Liver (tissue), 3 donors: ENCODE results near the gene HPN.

Source experiments
- EGR1 ChIP-seq, 2 donors: IDR thresholded peaks; 2 replicates each; pipeline ENCODE4 v1.6.1; 2016 to 2018; ENCODE audit warnings: antibody characterized with exemption in 2 of 2, low read depth in 2 of 2
- JUND ChIP-seq, 2 donors: IDR thresholded peaks; 2 replicates each; pipeline ENCODE4 v1.6.1; 2016; ENCODE audit warnings: antibody characterized with exemption in 2 of 2
- YY1 ChIP-seq: IDR thresholded peaks from 2 replicates; pipeline ENCODE4 v1.6.1; 2016; ENCODE audit warnings: antibody characterized with exemption, mild to moderate bottlenecking
- TF ChIP-seq, protein P1 (sequence below): fragments of 150-350 bp; IDR thresholded peaks from 2 replicates; pipeline ENCODE4 v1.5.1; 2017; ENCODE audit warnings: improper control_type of control experiment, low read depth, low read length; ENCODE audit not compliant: missing input control
- TF ChIP-seq, protein P2 (sequence below): IDR thresholded peaks from 2 replicates; pipeline ENCODE4 v1.6.1; 2016; ENCODE audit warnings: antibody characterized with exemption
- TF ChIP-seq, protein P3 (sequence below): IDR thresholded peaks from 2 replicates; pipeline ENCODE4 v1.6.1; 2016; ENCODE audit warnings: antibody characterized with exemption, mild to moderate bottlenecking
- donor health status: healthy.
- donor health status: healthy.

DNA sequence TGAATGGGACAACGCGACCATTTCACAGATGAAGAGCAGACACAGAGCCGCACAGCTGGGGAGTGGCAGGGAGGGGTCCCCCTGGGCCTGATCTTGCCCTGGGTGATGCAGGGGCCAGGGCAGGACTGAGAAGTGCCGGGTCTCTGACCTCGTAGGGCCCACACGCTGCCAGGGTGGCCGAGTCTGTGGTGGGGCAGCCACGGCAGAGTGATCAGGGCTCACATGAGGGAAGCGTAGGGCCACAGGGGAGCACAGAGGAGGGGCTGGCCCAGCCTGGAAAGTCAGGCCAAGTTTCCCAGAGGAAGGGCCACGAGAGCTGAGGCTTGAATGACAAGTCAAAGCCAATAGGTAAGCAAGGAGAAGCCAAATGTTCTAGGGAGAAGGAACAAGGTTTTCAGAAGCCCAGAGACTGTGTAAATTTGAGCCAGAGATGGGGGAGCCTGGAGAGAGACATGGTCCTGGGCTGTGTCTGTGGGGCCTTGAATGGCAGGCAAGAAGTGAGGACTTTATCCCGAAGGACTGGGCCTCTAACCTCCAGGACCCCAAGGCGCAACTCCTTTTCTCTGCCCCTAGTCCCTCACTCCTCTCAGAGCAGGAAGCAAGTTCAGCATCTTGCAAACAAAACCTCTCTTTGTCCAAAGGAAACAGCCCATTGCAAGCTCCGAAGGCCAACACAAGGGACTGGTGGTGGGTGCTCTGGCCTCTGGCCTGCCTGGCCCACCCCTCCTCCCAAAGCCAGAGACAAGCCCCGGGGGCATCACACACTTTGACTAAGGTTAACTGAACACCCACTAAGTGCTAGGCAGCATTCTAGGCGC lies 42.4 kb downstream of the HPN start:
- TF ChIP-seq, protein P1, sequence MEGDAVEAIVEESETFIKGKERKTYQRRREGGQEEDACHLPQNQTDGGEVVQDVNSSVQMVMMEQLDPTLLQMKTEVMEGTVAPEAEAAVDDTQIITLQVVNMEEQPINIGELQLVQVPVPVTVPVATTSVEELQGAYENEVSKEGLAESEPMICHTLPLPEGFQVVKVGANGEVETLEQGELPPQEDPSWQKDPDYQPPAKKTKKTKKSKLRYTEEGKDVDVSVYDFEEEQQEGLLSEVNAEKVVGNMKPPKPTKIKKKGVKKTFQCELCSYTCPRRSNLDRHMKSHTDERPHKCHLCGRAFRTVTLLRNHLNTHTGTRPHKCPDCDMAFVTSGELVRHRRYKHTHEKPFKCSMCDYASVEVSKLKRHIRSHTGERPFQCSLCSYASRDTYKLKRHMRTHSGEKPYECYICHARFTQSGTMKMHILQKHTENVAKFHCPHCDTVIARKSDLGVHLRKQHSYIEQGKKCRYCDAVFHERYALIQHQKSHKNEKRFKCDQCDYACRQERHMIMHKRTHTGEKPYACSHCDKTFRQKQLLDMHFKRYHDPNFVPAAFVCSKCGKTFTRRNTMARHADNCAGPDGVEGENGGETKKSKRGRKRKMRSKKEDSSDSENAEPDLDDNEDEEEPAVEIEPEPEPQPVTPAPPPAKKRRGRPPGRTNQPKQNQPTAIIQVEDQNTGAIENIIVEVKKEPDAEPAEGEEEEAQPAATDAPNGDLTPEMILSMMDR, result no peak
- TF ChIP-seq, protein P2, sequence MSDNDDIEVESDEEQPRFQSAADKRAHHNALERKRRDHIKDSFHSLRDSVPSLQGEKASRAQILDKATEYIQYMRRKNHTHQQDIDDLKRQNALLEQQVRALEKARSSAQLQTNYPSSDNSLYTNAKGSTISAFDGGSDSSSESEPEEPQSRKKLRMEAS, result no peak
- TF ChIP-seq EGR1 (IDR thresholded peaks at IDR 0.05; ENCODE audit: low read depth in 2 of 2) (no peak), YY1 (no peak), JUND (IDR thresholded peaks at IDR 0.05) (no peak)
- TF ChIP-seq, protein P3, sequence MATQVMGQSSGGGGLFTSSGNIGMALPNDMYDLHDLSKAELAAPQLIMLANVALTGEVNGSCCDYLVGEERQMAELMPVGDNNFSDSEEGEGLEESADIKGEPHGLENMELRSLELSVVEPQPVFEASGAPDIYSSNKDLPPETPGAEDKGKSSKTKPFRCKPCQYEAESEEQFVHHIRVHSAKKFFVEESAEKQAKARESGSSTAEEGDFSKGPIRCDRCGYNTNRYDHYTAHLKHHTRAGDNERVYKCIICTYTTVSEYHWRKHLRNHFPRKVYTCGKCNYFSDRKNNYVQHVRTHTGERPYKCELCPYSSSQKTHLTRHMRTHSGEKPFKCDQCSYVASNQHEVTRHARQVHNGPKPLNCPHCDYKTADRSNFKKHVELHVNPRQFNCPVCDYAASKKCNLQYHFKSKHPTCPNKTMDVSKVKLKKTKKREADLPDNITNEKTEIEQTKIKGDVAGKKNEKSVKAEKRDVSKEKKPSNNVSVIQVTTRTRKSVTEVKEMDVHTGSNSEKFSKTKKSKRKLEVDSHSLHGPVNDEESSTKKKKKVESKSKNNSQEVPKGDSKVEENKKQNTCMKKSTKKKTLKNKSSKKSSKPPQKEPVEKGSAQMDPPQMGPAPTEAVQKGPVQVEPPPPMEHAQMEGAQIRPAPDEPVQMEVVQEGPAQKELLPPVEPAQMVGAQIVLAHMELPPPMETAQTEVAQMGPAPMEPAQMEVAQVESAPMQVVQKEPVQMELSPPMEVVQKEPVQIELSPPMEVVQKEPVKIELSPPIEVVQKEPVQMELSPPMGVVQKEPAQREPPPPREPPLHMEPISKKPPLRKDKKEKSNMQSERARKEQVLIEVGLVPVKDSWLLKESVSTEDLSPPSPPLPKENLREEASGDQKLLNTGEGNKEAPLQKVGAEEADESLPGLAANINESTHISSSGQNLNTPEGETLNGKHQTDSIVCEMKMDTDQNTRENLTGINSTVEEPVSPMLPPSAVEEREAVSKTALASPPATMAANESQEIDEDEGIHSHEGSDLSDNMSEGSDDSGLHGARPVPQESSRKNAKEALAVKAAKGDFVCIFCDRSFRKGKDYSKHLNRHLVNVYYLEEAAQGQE, result no peak
